ENCODE data around the gene ATG16L2.
"Not testable (repeated sequence)": the region's sequence is repeated elsewhere in the genome, so short reads cannot be mapped to it uniquely, and the experiment has no call there.

The ATG16L2 gene

DNA sequence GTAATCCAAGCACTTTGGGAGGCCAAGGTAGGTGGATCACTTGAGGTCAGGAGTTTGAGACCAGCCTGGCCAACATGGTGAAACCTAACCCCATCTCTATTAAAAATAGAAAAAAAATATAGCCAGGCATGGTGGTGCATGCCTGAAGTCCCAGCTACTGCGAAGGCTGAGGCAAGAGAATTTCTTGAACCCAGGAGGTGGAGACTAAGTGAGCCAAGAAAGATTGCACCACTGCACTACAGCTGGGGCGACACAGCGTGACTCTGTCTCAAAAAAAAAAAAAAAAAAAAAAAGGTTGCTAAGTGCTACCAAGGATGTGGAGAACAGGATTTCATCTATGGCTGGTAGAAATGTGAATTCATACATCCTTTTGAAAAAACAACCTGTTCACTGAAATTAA lies 36.6 kb downstream of the ATG16L2 start:
- DNase-seq, result no peak

DNA sequence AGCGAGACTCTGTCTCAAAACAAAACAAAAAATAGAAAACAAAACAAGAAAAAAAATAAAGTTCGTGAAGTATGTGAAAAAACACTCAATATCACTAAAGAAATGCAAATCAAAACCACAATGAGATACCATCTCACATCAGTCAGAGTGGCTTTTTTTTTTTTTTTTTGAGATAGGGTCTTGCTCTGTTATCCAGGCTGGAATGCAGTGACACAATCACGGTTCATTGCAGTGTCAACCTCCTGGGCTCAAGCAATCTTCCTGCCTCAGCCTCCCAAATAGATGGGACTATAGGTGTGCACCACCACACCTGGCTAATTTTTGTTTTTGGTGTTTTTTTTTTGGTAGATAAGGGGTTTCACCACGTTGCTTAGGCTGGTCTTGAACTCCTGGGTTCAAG lies 37.5 kb downstream of the ATG16L2 start:
- no peak for DNase-seq

DNA sequence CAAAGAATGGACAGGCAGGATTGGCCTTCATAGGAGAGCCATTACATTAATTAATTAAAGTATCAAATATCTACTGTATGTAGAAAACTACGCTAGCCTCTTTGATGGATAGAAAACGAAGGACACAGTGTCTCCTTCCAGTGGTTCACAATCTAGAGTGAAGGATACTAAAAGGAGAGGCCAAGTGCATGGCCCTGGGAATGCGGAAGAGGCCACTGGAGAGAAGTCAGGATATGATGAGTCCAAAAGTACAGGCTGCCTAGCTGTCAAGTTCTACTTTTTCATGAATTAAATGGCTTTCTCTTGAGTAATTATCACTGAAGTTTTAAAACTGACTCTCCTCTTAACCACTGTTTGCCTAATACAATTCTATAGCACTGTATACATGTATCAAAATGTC lies 41.9 kb downstream of the ATG16L2 start:
- no peak for DNase-seq

DNA sequence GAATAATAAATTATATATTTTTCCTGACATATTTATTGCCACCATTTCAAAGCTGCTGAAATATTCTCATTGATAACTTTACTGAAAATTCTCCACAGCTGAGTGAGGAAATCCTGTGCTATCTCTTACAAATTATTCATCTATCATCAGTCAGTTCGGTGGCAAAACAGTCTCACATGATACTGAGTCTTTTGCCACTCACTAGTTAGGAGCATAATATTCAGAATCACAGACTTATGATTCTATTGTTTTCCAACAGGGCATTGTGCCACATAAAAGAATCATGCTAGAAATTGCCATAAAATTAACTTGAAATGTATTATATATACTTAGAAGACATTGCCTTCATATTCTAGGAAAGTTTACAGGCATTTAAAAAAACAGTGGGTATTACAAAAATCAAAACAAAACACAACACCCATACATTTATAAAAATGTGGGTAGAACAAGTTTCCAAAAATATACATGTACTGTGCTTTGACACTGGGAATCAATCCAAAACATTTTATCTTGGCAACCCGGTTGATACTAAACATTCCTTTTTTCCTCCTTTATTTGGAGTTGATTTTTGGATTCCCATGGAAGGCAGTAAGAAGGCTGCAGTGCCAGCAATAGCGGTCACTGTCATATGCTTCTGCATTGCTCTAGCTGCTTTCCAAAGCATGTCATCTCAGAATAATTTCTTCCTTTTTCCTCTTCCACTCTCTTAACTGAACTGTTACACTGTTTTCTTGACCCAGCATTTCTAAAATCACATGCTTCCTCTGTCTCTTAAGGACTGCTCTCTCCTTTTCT lies 42.5 kb downstream of the ATG16L2 start:
- DNase-seq, result no peak

DNA sequence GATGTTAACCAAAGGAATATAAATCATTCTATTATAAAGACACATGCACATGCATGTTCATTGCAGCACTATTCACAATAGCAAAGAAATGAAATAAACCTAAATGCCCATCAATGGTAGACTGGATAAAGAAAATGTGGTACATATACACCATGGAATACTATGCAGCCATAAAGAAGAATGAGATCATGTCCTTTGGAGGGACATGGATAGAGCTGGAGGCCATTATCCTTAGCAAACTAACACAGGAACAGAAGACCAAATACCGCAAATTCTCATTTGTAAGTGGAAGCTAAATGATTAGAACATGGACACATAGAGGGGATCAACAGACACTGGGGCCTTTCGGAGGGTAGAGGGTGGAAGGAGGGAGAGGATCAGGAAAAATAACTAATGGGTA lies 44.1 kb downstream of the ATG16L2 start:
- not testable (repeated sequence) for DNase-seq

DNA sequence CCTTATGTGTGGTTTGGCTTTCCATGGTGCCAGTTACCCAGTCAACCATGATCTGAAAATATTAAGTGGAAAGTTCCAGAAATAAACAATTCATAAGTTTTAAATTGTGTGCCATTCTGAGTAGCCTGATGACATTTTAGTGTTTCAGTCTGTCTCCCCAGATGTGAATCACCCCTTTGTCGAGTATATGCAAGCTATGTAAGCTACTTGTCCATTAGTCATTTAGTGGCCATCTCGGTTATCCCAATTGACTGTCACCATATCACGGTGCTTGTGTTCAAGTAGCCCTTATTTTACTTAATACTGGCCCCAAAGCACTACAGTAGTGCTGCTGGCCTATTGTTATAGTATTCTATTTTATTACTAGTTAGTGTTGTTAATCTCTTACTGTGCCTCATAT lies 44.9 kb downstream of the ATG16L2 start:
- no peak for DNase-seq

DNA sequence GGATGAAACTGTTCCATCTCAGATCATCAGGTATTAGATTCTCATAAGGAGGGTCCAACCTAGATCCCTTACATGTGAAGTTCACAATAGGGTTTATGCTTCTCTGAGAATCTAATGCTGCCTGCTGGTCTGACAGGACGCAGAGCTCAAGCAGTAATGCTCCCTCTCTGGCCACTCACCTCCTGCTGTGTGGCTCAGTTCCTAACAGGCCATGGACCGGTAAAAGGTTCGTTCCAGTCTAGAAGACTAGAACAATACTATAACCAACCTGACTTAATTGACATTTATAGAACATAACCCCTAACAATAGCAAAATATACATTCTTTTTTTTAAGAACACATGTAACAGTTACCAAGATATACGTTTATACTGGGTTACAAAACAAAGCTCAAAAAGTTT lies 45.8 kb downstream of the ATG16L2 start:
- DNase-seq, result no peak

DNA sequence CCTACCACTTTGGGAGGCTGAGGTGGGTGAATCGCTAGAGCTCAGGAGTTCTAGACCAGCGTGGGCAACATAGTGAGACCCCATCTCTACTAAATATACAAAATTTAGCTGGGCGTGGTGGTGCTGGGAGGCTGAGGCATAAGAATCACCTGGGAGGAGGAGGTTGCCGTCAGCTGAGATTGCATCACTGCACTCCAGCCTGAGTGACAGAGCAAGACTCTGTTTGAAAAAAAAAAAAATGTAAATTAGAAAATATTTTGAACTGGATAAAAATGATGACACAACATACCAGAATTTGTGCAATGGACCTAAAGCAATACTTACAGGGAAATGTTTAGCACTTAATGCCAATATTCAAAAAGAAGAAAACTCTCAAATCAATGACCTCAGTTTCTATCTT lies 46.4 kb downstream of the ATG16L2 start:
- no peak for DNase-seq

DNA sequence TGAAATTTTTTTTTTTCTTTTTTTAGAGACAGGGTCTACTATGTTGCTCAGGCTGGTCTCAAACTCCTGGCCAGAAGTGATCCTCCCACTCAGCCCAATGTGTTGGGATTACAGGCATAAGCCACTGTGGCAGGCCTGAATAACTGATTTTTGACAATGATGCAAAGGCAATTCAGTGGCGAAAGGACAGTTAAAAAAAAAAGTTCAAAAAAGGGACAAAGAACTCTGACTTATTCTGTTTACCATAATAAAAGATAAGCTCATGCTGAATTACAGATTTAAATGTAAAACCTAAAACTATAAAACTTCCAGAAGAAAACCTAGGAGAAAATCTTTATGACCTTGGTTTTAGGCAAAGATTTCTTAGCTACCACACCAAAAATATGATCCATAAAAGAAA lies 48.9 kb downstream of the ATG16L2 start:
- DNase-seq, result no peak

DNA sequence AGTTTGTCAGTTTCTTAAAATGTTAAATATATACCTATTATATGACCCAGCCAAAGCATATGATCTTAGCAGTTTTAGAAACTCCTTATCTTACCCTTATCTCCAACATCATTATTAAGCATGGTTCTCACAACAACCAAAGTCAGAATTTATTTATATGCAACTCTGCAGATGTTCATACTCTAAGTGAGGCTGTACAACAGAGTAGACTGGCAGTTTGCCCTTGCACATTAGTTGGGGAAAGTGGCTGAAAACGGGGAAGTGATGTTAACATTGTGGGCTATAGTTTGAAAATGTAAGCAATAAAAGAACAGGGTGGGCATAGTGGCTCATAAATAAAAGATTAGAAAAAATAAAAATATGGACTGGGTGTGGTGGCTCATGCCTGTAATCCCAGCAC lies 49.7 kb downstream of the ATG16L2 start:
- DNase-seq, result no peak

DNA sequence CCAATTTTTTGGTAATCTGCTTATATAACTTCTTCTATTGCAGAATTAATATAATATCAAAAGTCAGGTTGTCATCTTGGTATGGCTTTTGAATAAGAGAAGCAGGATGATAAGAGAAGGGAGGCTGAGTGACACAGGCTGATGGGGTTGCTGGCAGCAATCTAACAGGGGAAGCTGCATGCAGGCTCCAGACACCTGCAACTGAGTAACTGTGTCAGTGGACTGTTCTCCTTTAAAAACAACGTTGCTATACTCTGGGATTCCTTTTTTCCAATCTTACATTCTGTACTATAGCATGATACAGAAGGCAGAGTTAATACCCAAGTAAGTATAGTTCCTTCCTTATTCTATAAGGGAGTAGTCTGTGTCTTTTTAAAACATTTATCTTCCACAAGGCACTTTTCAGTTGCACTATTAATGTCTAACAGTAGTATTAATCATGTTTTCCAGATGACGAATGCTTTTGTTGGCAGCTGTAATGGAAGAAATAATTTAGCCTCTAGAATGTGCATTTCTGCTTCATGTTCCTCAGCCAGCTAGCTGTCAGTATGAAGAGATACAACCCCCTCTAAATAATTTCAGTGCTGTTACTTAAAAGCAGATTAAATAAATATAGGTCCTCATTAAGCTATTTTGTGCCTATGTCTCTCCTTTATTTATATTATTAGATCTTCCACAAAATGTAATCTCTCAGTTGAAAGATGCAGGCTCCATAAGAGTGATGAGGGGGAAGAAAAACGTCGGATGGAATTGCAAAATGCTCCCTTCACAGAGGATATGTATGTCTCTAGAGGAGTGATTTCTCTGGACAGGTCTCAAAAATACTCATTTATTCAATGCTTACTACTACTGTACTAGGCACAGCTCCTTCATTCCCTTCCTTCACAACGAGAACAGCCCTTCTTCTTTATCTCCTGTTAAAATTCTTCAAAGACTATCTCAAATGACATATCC lies 50.8 kb downstream of the ATG16L2 start:
- DNase-seq, result no peak

DNA sequence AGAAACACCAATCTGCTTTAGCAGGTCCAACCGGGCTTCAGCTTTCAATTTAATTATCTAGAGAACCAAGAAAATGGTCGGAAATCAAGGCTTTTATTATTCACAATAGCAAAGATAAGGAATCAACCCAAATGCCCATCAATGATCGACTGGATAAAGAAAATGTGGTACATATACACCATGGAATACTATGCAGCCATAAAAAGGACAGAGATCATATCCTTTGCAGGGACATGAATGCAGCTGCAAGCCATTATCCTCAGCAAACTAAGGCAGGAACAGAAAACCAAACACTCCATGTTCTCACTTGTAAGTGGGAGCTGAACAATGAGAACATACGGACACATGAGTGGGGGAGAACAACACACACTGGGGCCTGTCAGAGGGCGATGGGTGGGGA lies 53.8 kb downstream of the ATG16L2 start:
- no peak for DNase-seq

DNA sequence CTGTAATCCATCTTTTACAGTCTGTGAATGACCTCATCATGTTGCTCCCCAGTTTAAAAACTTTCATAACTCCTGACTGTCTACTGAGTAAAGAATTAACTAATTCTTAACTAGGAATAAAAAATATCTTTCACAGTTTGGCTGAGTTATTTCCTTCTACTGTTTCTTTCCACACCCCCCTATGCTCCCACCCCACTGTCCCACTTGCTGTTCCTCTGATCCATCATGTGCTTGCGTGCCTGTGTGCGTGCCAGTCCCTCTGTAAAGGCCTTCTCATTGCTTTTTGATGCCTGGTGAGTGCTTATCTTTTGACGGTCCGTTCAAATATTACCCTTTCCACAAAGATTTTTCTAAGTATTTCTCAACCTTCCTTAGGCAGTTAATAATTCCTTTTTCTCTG lies 55.6 kb downstream of the ATG16L2 start:
- DNase-seq, result no peak

DNA sequence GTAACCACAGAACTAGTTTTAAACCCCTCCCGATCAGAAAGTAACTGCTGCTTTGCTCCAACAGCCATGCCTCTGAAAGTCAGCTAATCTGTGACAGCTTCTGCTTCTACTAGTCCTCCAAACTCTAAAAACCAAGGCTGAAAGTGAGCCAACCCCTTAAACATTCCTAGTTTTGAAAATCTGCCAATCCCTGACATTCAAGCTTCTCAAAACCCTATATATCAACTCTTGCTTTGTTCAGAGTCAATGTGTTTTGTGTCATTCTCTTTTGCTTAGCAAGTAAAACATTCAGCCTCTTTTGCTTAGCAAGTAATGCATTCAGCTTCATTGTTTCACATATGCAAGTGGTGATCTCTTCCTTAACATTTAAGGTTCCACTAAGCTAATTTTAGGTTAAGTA lies 56.9 kb downstream of the ATG16L2 start:
- no peak for DNase-seq

DNA sequence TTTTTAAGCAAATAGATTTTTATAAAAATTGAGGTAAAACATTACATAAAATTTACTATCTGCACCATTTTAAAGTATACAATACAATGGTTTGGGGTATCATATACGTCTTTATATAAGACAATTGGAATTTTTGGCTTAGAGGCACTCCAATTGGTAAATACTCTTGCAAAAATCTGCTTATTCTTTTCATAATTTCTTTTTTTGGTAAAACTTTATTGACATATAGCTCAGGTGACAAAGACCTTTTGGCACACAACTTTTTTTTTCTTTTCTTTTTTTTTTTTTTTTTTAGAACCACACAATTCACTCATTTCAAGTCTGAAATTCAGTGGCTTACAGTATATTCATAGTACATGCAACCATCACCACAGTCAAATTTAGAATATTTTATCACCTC lies 57.8 kb downstream of the ATG16L2 start:
- no peak for DNase-seq

DNA sequence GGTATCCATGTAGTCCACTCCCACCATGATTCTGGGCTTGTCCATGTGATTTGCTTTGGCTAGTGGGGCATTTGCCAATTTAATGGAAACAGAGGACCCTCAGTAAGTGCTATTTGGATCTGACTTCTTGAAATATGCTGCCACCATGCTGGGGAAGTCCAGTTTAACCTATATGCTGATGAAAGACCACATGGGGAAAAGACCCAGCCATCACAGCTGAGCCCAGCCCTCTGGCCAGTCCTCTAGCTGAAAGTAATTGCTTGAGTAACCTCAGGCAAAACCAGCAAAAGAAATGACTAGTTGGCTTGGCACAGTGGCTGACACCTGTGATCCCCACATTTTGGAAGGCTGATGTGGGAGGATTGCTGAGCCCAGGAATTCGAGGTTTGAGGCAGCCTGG lies 61.5 kb downstream of the ATG16L2 start:
- DNase-seq, result no peak

DNA sequence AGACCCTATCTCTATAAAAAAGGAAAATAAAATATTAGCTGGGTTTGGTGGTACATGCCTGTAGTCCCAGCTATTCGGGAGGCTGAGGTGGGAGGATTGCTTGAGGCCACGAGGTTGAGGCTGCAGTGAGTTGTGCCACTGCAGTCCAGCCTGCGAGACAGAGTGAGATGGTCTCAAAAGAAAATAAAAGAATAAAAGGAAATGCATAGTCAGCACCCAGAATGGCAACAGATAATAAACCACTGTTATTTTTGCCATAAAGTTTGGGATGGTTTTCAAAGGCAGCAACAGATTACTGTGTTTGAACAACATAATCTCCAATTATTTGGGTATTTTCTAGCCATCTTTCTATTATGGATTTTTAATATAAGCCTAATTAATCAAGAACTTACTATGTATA lies 61.9 kb downstream of the ATG16L2 start:
- DNase-seq, result no peak

All from NCI-H774 (cell line).